Mesenchymal stem cell (in vitro differentiated cells and primary cell): ENCODE data around the gene KCNG2.

Source experiments
- DNase-seq: peaks from one replicate; pipeline ENCODE4 v3.0.0-alpha.2; 2013
- H2AFZ ChIP-seq: one replicate; pipeline ENCODE4 v1.6.1; 2013; ENCODE audit warnings: low read depth, mild to moderate bottlenecking, control low read depth, inconsistent platforms, low read length, moderate library complexity
- H2AK5ac ChIP-seq: 2 replicates; pipeline ENCODE4 v1.6.1; 2013; ENCODE audit warnings: low read length, moderate library complexity, mild to moderate bottlenecking, inconsistent platforms; ENCODE audit not compliant: severe bottlenecking
- H2BK120ac ChIP-seq: one replicate; pipeline ENCODE4 v1.6.1; 2013; ENCODE audit warnings: low read depth, mild to moderate bottlenecking, inconsistent platforms, low read length, moderate library complexity
- H2BK12ac ChIP-seq, 2 experiments: one replicate each; pipeline ENCODE4 v1.6.1; 2013; ENCODE audit warnings: inconsistent platforms in 2 of 2, low read length in 2 of 2, mild to moderate bottlenecking in 2 of 2, moderate library complexity in 2 of 2, control low read depth in 1 of 2
- H2BK15ac ChIP-seq: one replicate; pipeline ENCODE4 v1.6.1; 2013; ENCODE audit warnings: mild to moderate bottlenecking, low read depth, inconsistent platforms; ENCODE audit not compliant: poor library complexity, severe bottlenecking
- H2BK5ac ChIP-seq: 2 replicates; pipeline ENCODE4 v1.6.1; 2013; ENCODE audit warnings: low read depth, mild to moderate bottlenecking, low read length, control low read depth, inconsistent platforms; ENCODE audit not compliant: poor library complexity, severe bottlenecking
- H3K14ac ChIP-seq, 2 experiments: one replicate each; pipeline ENCODE4 v1.6.1; 2013; ENCODE audit warnings: inconsistent platforms in 2 of 2, low read length in 2 of 2, control low read depth in 1 of 2, mild to moderate bottlenecking in 1 of 2, moderate library complexity in 1 of 2
- H3K18ac ChIP-seq, 2 experiments: one replicate each; pipeline ENCODE4 v1.6.1; 2013; ENCODE audit warnings: inconsistent platforms in 2 of 2, low read length in 2 of 2, control low read depth in 1 of 2, low read depth in 1 of 2, mild to moderate bottlenecking in 1 of 2
- H3K23ac ChIP-seq, 2 experiments: one replicate each; pipeline ENCODE4 v1.6.1; 2013; ENCODE audit warnings: inconsistent platforms in 2 of 2, low read length in 2 of 2, mild to moderate bottlenecking in 2 of 2, moderate library complexity in 2 of 2, control low read depth in 1 of 2
- H3K27ac ChIP-seq: 2 replicates; pipeline ENCODE4 v1.5.1; 2013; ENCODE audit warnings: mild to moderate bottlenecking, moderate library complexity, low read length, control low read depth, inconsistent platforms; ENCODE audit not compliant: poor library complexity, severe bottlenecking
- H3K27me3 ChIP-seq, 2 experiments: 2 replicates each; pipeline versions ENCODE4 v1.6.1 to v1.7.0; 2013; ENCODE audit warnings: low read length in 2 of 2, mild to moderate bottlenecking in 2 of 2, moderate library complexity in 2 of 2, control low read depth in 1 of 2, inconsistent platforms in 1 of 2; ENCODE audit not compliant: control insufficient read depth in 1 of 2, insufficient read depth in 1 of 2
- H3K36me3 ChIP-seq, 2 experiments: 2 replicates each; pipeline versions ENCODE4 v1.6.1 to v1.7.0; 2013; ENCODE audit warnings: low read length in 2 of 2, control low read depth in 1 of 2, inconsistent platforms in 1 of 2, low read depth in 1 of 2, mild to moderate bottlenecking in 1 of 2; ENCODE audit not compliant: insufficient read depth in 2 of 2, control insufficient read depth in 1 of 2
- H3K4ac ChIP-seq, 2 experiments: one replicate each; pipeline ENCODE4 v1.6.1; 2013; ENCODE audit warnings: inconsistent platforms in 2 of 2, low read length in 2 of 2, mild to moderate bottlenecking in 2 of 2, moderate library complexity in 2 of 2, control low read depth in 1 of 2, low read depth in 1 of 2
- H3K4me1 ChIP-seq: 2 replicates; pipeline ENCODE4 v1.6.1; 2013; ENCODE audit warnings: low read depth, low read length, control low read depth; ENCODE audit not compliant: control insufficient read depth, insufficient read depth
- H3K4me2 ChIP-seq: 2 replicates; pipeline ENCODE4 v1.6.1; 2013; ENCODE audit warnings: low read length, mild to moderate bottlenecking, inconsistent platforms; ENCODE audit not compliant: poor library complexity, severe bottlenecking
- H3K4me3 ChIP-seq, 2 experiments: 2 replicates each; pipeline versions ENCODE4 v1.5.1 to v1.7.0; 2013; ENCODE audit warnings: low read length in 2 of 2, mild to moderate bottlenecking in 2 of 2, control low read depth in 1 of 2, low read depth in 1 of 2; ENCODE audit not compliant: insufficient read depth in 1 of 2
- H3K79me1 ChIP-seq: replicated peaks from 2 replicates; pipeline ENCODE4 v1.6.1; 2013; ENCODE audit warnings: mild to moderate bottlenecking, control low read depth, low read length, inconsistent platforms; ENCODE audit not compliant: poor library complexity, severe bottlenecking
- H3K9ac ChIP-seq: 2 replicates; pipeline ENCODE4 v1.7.0; 2013; ENCODE audit warnings: mild to moderate bottlenecking, low read length, moderate library complexity
- H3K9me3 ChIP-seq: 2 replicates; pipeline ENCODE4 v1.7.0; 2013; ENCODE audit warnings: mild to moderate bottlenecking, low read length; ENCODE audit not compliant: control insufficient read depth
- H4K8ac ChIP-seq: one replicate; pipeline ENCODE4 v1.6.1; 2013; ENCODE audit warnings: inconsistent platforms, mild to moderate bottlenecking, low read length, moderate library complexity
- H4K91ac ChIP-seq: one replicate; pipeline ENCODE4 v1.6.1; 2013; ENCODE audit warnings: mild to moderate bottlenecking, low read length, inconsistent platforms
- WGBS: methylation state at CpG from one replicate; pipeline ENCODE4 v1.1.7; 2013; ENCODE audit warnings: mixed read lengths; 5-methylcytosine and 5-hydroxymethylcytosine counted together

Gene KCNG2

DNA sequence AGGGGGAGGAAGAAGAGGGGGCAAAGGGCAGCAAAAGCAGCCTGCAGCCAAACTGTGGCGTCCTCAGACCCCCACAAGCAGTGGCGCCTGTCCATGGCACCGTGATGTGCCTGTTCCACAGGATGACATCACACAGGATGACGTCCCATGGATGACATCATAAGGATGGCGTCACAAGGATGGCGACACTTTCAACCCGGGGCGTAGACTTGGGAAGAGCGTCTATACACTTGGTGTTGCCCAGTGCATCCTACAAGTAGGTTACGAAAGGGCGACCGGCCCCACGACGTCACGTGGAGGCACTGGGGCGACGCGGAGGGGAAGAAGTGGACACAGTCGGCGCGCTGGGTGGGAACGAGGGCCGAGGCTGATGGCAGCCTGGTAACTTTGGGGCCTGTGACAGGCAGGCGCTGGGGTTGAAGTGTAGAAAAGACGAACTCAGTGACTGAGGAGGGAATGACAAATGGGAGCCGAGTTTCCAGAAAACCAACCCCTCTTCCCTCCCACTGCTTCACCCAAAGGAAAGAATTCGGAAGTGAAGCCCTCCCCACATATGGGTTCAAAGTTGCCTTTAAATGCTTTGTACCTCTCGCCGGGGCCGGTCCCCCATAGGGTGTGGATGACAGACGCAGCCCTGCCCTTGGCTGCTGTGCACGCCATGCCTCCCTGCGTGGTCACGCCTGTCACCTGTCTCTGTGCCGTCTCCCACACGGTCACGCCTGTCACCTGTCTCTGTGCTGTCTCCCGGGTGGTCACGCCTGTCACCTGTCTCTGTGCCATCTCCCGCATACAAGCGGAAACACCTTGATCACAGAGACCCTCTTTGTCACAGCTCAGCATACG lies 13.4 kb upstream of the KCNG2 start:
- no peak overlapping the region for H2BK5ac ChIP-seq
- H4K91ac ChIP-seq = no peak overlapping the region
- DNase-seq = no peak
- H3K4me2 ChIP-seq = no peak overlapping the region
- no peak overlapping the region for H2AK5ac ChIP-seq
- peaks cover 10% of the 10 kb centered on the region for H3K4me1 ChIP-seq
- no peak overlapping the region for H3K18ac ChIP-seq
- no peak overlapping the region for H3K14ac ChIP-seq
- no peak overlapping the region for H4K8ac ChIP-seq
- H3K27ac ChIP-seq = no peak overlapping the region
- H3K27me3 ChIP-seq = peaks cover 33 to 70% of the 10 kb centered on the region in 2 experiments
- no peak overlapping the region for H2BK12ac ChIP-seq
- H2BK120ac ChIP-seq = no peak overlapping the region
- 90% methylated on average over 40 of the region's 42 CpGs for WGBS
- no peaks in the 10 kb centered on the region for H3K79me1 ChIP-seq
- H3K9ac ChIP-seq = no peak overlapping the region
- no peaks in the 10 kb centered on the region for H3K36me3 ChIP-seq
- no peak overlapping the region for H2AFZ ChIP-seq
- H2BK15ac ChIP-seq = no peak overlapping the region
- H3K23ac ChIP-seq = no peak overlapping the region
- no peak overlapping the region for H3K4ac ChIP-seq
- no peak overlapping the region for H3K4me3 ChIP-seq
- H3K9me3 ChIP-seq = no peaks in the 10 kb centered on the region

DNA sequence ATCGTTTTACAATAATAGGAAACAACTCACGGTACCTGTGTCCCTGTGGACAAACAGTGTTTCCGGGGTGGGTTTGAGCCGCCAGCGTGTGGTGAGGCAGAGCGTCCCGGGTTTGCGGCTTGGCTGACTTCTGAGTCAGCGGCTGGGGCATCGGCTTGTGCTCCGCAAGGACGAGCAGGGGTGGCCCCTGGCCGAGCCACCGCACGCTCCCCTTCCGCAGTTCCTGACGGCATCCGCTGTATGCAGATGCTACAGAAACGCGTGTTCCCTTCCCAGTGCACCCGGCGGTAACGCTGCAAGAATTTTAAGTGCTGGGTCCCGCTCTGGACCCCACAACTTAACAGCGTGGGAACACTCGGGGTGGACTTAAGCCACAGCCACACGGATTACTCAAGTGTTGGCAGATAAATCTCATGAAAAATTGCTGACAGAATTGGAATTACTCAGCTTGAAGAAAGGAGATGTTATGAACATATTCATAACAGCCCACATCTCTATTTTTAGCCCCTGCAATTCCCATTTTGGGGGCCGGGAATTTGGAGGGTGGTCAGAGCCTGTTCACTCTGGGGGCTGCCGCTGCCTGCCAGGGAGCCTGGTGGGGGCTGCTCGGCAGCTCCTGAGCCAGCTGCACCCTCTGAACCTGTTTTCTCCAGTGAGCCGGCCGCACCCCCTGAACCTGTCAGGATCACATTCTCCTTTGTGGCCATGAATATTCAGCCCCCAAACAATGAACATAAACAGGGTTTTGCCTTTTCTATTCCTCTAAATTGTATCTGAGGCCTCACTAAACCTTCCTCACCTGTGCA lies 12.6 kb upstream of the KCNG2 start:
- Histone ChIP-seq H3K27me3 (peaks cover 37 to 76% of the 10 kb centered on the region in 2 experiments), H3K27ac (no peak overlapping the region), H3K4ac (no peak overlapping the region), H3K4me3 (no peak overlapping the region), H2BK120ac (no peak overlapping the region), H3K14ac (no peak overlapping the region), H3K9me3 (no peaks in the 10 kb centered on the region), H2AK5ac (no peak overlapping the region), H4K8ac (no peak overlapping the region), H2BK12ac (no peak overlapping the region), H2BK15ac (no peak overlapping the region), H3K4me1 (peaks cover 10% of the 10 kb centered on the region), H3K4me2 (no peak overlapping the region), H3K36me3 (no peaks in the 10 kb centered on the region), H2AFZ (no peak overlapping the region), H4K91ac (no peak overlapping the region), H3K9ac (no peak overlapping the region), H3K18ac (no peak overlapping the region), H3K23ac (no peak overlapping the region), H2BK5ac (no peak overlapping the region), H3K79me1 (no peaks in the 10 kb centered on the region)
- DNase-seq = no peak
- WGBS = 81% methylated on average over 31 of the region's 32 CpGs

DNA sequence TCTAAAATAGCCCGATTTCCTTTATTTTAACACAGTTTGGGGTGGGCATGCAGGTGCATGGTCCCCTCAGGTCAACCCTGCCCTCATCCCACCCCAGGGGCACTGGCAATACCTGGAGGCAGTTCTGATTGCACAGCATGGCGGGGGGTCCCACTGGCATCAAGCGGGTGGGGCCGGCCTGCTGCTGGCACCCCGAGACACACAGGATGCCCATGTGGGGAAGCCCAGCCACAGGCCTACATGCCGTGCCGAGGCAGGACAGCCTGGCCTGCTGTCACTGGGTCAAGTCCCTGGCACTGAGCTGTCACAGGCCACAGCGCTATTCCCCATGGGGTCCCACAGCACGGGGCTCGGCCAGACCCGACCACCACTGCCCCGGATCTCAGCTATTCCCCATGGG lies 11.9 kb upstream of the KCNG2 start:
- Histone ChIP-seq H3K23ac (no peak overlapping the region), H2BK120ac (no peak overlapping the region), H3K14ac (no peak overlapping the region), H3K36me3 (no peaks in the 10 kb centered on the region), H2BK5ac (no peak overlapping the region), H3K18ac (no peak overlapping the region), H3K27ac (no peak overlapping the region), H2AK5ac (no peak overlapping the region), H3K4me1 (peaks cover 13% of the 10 kb centered on the region), H3K4me2 (no peak overlapping the region), H3K4me3 (no peak overlapping the region), H4K8ac (no peak overlapping the region), H4K91ac (no peak overlapping the region), H3K4ac (no peak overlapping the region), H3K9ac (no peak overlapping the region), H3K27me3 (peaks cover 44 to 82% of the 10 kb centered on the region in 2 experiments), H3K9me3 (no peaks in the 10 kb centered on the region), H2BK12ac (no peak overlapping the region), H2BK15ac (no peak overlapping the region), H3K79me1 (no peaks in the 10 kb centered on the region), H2AFZ (no peak overlapping the region)
- DNase-seq = no peak
- 85% methylated on average over 11 of the region's 12 CpGs for WGBS

DNA sequence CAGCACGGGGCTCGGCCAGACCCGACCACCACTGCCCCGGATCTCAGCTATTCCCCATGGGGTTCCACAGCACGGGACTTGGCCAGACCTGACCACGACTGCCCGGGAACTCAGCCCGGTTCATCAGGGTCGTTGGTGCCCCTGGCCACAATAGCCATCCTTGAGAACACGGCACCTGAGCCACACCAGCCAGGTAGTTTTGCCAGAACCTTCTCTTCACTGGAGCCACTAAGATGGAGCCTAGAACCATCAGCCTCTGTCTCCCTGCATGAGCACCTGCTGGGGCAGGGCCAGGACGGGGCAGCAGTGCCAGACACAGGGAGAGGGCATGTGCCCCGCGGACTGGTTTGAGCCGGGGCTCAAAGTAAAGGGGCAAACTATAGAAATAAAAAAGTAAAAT lies 11.4 kb upstream of the KCNG2 start:
- no peak overlapping the region for H2BK15ac ChIP-seq
- H3K14ac ChIP-seq = no peak overlapping the region
- H4K8ac ChIP-seq = no peak overlapping the region
- H3K27ac ChIP-seq = no peak overlapping the region
- H3K36me3 ChIP-seq = no peaks in the 10 kb centered on the region
- no peak overlapping the region for H3K23ac ChIP-seq
- H3K79me1 ChIP-seq = no peaks in the 10 kb centered on the region
- no peak overlapping the region for H3K9ac ChIP-seq
- H2BK120ac ChIP-seq = no peak overlapping the region
- H2BK12ac ChIP-seq = no peak overlapping the region
- no peak overlapping the region for H2AFZ ChIP-seq
- H3K4me1 ChIP-seq = peaks cover 17% of the 10 kb centered on the region
- no peak for DNase-seq
- no peak overlapping the region for H3K4me2 ChIP-seq
- H3K4me3 ChIP-seq = no peak overlapping the region
- 87% methylated on average over 10 of the region's 14 CpGs for WGBS
- H3K18ac ChIP-seq = no peak overlapping the region
- H2AK5ac ChIP-seq = no peak overlapping the region
- H4K91ac ChIP-seq = no peak overlapping the region
- H3K27me3 ChIP-seq = peaks cover 44 to 78% of the 10 kb centered on the region in 2 experiments
- no peaks in the 10 kb centered on the region for H3K9me3 ChIP-seq
- H2BK5ac ChIP-seq = no peak overlapping the region
- no peak overlapping the region for H3K4ac ChIP-seq
